ENCODE results near the gene HIGD2A. TPM values are rescaled to one million over a fixed set of nuclear protein-coding genes. Genes with fewer than 3 reads are reported as not detected.

HIGD2A gene
- total and polyA plus RNA-seq, 10 of the 15 experiments (the other 5 are each of a cell fraction or from before 2014, with no cell fraction given), result 152 to 348 (median 194) TPM

DNA sequence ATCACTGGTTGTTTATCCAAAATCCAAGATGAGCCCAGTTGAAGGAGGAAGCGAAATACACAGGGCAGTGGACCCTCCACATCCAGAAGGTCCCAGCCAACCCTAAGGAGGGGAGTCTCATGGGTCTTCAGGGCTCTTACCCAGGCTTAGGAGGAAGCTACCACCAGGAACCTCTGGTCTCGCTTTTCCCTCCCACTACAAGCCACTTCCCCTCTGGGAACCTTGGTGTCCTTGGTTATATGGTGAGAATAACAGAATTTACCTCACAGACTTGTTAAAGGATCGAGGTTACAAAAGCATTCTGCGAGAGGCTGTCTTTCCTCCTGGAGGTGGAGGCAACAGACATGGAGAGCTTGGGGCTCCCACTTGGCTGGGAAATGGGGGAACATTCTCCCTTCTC lies 3.4 kb downstream of the HIGD2A start:
- no peak for ATAC-seq
- in situ Hi-C loops (cut with MboI), result no loop called here
- CTCF ChIA-PET, result interaction anchor here (0.7 to 1.1 kb wide), 3 partner anchors 18 to 25 kb away, joined by 3 read pairs; no protein-coding TSS in a partner anchor

More for the DNA sequence above, 3.4 kb downstream of the HIGD2A start:
- no peak overlapping the region for H3K4me3 ChIP-seq
- no peak overlapping the region for H2AFZ ChIP-seq (ENCODE audit: control insufficient read depth, low read depth, low read length)
- BruUV-seq (replicated peaks), result no TSS peak
- TF ChIP-seq MTA3 (IDR thresholded peaks at IDR 0.05; ENCODE audit: borderline replicate concordance, low read length) (no peak), POLR2AphosphoS5 (IDR thresholded peaks at IDR 0.05; ENCODE audit: low read length) (no peak), ZNF622 (IDR thresholded peaks at IDR 0.05) (no peak), RAD21 (IDR thresholded peaks at IDR 0.05; ENCODE audit: insufficient read depth, low read depth, low read length) (no peak), CBX3 (IDR thresholded peaks at IDR 0.05; ENCODE audit: borderline replicate concordance, low read depth) (no peak), TAF1 (IDR thresholded peaks at IDR 0.05; ENCODE audit: borderline replicate concordance, low read depth, low read length) (no peak), CHD2 (IDR thresholded peaks at IDR 0.05; ENCODE audit: borderline replicate concordance, low read depth, low read length) (no peak), CREM (IDR thresholded peaks at IDR 0.05; ENCODE audit: low read depth) (no peak), NR2C1 (IDR thresholded peaks at IDR 0.05) (no peak), IRF4 (IDR thresholded peaks at IDR 0.05; ENCODE audit: low read depth, low read length) (no peak), FOXM1 (IDR thresholded peaks at IDR 0.05; ENCODE audit: low read depth, low read length) (no peak), POLR2A (IDR thresholded peaks at IDR 0.05; ENCODE audit: low read depth, low read length) (no peak), NFIC (IDR thresholded peaks at IDR 0.05; ENCODE audit: low read depth, low read length) (no peak), RFX5 (IDR thresholded peaks at IDR 0.05; ENCODE audit: low read depth, low read length) (no peak)
- TF ChIP-seq, protein P1, sequence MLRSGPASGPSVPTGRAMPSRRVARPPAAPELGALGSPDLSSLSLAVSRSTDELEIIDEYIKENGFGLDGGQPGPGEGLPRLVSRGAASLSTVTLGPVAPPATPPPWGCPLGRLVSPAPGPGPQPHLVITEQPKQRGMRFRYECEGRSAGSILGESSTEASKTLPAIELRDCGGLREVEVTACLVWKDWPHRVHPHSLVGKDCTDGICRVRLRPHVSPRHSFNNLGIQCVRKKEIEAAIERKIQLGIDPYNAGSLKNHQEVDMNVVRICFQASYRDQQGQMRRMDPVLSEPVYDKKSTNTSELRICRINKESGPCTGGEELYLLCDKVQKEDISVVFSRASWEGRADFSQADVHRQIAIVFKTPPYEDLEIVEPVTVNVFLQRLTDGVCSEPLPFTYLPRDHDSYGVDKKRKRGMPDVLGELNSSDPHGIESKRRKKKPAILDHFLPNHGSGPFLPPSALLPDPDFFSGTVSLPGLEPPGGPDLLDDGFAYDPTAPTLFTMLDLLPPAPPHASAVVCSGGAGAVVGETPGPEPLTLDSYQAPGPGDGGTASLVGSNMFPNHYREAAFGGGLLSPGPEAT (IDR thresholded peaks at IDR 0.05; ENCODE audit: low read depth), result no peak
- TF ChIP-seq, protein P2, sequence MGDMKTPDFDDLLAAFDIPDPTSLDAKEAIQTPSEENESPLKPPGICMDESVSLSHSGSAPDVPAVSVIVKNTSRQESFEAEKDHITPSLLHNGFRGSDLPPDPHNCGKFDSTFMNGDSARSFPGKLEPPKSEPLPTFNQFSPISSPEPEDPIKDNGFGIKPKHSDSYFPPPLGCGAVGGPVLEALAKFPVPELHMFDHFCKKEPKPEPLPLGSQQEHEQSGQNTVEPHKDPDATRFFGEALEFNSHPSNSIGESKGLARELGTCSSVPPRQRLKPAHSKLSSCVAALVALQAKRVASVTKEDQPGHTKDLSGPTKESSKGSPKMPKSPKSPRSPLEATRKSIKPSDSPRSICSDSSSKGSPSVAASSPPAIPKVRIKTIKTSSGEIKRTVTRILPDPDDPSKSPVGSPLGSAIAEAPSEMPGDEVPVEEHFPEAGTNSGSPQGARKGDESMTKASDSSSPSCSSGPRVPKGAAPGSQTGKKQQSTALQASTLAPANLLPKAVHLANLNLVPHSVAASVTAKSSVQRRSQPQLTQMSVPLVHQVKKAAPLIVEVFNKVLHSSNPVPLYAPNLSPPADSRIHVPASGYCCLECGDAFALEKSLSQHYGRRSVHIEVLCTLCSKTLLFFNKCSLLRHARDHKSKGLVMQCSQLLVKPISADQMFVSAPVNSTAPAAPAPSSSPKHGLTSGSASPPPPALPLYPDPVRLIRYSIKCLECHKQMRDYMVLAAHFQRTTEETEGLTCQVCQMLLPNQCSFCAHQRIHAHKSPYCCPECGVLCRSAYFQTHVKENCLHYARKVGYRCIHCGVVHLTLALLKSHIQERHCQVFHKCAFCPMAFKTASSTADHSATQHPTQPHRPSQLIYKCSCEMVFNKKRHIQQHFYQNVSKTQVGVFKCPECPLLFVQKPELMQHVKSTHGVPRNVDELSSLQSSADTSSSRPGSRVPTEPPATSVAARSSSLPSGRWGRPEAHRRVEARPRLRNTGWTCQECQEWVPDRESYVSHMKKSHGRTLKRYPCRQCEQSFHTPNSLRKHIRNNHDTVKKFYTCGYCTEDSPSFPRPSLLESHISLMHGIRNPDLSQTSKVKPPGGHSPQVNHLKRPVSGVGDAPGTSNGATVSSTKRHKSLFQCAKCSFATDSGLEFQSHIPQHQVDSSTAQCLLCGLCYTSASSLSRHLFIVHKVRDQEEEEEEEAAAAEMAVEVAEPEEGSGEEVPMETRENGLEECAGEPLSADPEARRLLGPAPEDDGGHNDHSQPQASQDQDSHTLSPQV (IDR thresholded peaks at IDR 0.05), result no peak
- TF ChIP-seq, protein P3, sequence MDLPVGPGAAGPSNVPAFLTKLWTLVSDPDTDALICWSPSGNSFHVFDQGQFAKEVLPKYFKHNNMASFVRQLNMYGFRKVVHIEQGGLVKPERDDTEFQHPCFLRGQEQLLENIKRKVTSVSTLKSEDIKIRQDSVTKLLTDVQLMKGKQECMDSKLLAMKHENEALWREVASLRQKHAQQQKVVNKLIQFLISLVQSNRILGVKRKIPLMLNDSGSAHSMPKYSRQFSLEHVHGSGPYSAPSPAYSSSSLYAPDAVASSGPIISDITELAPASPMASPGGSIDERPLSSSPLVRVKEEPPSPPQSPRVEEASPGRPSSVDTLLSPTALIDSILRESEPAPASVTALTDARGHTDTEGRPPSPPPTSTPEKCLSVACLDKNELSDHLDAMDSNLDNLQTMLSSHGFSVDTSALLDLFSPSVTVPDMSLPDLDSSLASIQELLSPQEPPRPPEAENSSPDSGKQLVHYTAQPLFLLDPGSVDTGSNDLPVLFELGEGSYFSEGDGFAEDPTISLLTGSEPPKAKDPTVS (IDR thresholded peaks at IDR 0.05; ENCODE audit: low read depth, low read length), result no peak
- TF ChIP-seq, protein P4, sequence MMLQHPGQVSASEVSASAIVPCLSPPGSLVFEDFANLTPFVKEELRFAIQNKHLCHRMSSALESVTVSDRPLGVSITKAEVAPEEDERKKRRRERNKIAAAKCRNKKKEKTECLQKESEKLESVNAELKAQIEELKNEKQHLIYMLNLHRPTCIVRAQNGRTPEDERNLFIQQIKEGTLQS (IDR thresholded peaks at IDR 0.05; ENCODE audit: borderline replicate concordance, extremely low read depth, low read depth, low read length), result no peak
- intact Hi-C loops (cut with micrococcal nuclease; ENCODE audit: unreplicated experiment), result no loop called here
- H3K9ac ChIP-seq (ENCODE audit: control insufficient read depth, insufficient read depth, low read length), result no peak overlapping the region
- FAIRE-seq (no peak), DNase-seq (ENCODE audit: low read depth, low spot score) (no peak)
- H3K9me3 ChIP-seq (replicated peaks; ENCODE audit: control insufficient read depth, insufficient read depth, low read length), result no peaks in the 10 kb centered on the region
- peaks cover 30% of the 10 kb centered on the region for H3K79me2 ChIP-seq (ENCODE audit: control insufficient read depth, insufficient read depth, low read length)
- H3K36me3 ChIP-seq (ENCODE audit: control insufficient read depth in 2 of 2, insufficient read depth in 2 of 2, low read length in 1 of 2), result peaks cover 3% of the 10 kb centered on the region in 2 experiments; a peak in 2 of 4 replicates
- ChIA-PET POLR2A (interaction anchor here (1.4 kb wide), 1 partner anchor 41 kb away, joined by 4 read pairs; no protein-coding TSS in a partner anchor), SMC1A (ENCODE audit: uncharacterized antibody, unreplicated experiment) (interaction anchor here (0.6 to 1.4 kb wide), 3 partner anchors 40 to 57 kb away, joined by 3 to 4 read pairs (median 3); partner anchors contain the start of gene FAF2), RAD21 (ENCODE audit: unreplicated experiment) (no interaction called here)
- no peaks in the 10 kb centered on the region for H4K20me1 ChIP-seq (ENCODE audit: control insufficient read depth, insufficient read depth)
- H3K4me2 ChIP-seq (ENCODE audit: control insufficient read depth, insufficient read depth), result no peak overlapping the region
- 0 out of 2 replicates have a peak, but pooled peaks cover 7% of the 10 kb centered on the region for H3K4me1 ChIP-seq (ENCODE audit: control insufficient read depth, insufficient read depth, low read length)
- 97% methylated on average over 4 of the region's 4 CpGs for WGBS (ENCODE audit: insufficient coverage, insufficient replicate concordance, low lambda C conversion rate, missing lambda C conversion rate)
- no peak overlapping the region for H3K27ac ChIP-seq (ENCODE audit: control insufficient read depth, insufficient read depth)
- no peaks in the 10 kb centered on the region for H3K27me3 ChIP-seq (replicated peaks in 1 of 2; ENCODE audit: control insufficient read depth in 2 of 2, insufficient read depth in 2 of 2, low read length in 1 of 2)
